ENCODE results near the gene ACOT7.

DNA sequence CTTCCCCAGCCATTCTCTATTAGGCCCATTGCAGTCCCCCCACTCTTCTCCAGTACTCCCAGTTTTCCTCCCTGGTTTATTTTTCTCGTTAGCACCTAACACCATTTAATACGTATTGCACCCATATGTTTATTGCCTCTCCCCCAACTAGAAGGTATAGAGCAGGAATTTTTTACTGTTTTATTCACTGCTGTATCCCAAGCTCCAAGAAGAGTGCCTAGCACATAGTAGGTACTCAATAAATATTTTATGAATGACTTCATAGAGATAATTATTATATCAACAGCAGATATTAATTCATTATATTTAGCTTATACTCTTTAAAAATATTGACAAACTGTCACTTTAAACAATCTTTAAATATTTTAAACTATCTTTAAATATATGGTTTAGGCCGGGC, 5.7 kb upstream of the ACOT7 start:
- TF ChIP-seq, protein P1, sequence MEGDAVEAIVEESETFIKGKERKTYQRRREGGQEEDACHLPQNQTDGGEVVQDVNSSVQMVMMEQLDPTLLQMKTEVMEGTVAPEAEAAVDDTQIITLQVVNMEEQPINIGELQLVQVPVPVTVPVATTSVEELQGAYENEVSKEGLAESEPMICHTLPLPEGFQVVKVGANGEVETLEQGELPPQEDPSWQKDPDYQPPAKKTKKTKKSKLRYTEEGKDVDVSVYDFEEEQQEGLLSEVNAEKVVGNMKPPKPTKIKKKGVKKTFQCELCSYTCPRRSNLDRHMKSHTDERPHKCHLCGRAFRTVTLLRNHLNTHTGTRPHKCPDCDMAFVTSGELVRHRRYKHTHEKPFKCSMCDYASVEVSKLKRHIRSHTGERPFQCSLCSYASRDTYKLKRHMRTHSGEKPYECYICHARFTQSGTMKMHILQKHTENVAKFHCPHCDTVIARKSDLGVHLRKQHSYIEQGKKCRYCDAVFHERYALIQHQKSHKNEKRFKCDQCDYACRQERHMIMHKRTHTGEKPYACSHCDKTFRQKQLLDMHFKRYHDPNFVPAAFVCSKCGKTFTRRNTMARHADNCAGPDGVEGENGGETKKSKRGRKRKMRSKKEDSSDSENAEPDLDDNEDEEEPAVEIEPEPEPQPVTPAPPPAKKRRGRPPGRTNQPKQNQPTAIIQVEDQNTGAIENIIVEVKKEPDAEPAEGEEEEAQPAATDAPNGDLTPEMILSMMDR (IDR thresholded peaks at IDR 0.05), result no peak
- TF ChIP-seq POLR2A (IDR thresholded peaks at IDR 0.05), result no peak
